Cerebellar nuclear complex (tissue), 1 donor: ENCODE measurements around the gene TM9SF4.

Experiments used
- DNase-seq, 2 experiments: peaks; one replicate each; lab custom pipeline; 2025; lab: John Stamatoyannopoulos, UW

The TM9SF4 gene, protein sequence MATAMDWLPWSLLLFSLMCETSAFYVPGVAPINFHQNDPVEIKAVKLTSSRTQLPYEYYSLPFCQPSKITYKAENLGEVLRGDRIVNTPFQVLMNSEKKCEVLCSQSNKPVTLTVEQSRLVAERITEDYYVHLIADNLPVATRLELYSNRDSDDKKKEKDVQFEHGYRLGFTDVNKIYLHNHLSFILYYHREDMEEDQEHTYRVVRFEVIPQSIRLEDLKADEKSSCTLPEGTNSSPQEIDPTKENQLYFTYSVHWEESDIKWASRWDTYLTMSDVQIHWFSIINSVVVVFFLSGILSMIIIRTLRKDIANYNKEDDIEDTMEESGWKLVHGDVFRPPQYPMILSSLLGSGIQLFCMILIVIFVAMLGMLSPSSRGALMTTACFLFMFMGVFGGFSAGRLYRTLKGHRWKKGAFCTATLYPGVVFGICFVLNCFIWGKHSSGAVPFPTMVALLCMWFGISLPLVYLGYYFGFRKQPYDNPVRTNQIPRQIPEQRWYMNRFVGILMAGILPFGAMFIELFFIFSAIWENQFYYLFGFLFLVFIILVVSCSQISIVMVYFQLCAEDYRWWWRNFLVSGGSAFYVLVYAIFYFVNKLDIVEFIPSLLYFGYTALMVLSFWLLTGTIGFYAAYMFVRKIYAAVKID

DNA sequence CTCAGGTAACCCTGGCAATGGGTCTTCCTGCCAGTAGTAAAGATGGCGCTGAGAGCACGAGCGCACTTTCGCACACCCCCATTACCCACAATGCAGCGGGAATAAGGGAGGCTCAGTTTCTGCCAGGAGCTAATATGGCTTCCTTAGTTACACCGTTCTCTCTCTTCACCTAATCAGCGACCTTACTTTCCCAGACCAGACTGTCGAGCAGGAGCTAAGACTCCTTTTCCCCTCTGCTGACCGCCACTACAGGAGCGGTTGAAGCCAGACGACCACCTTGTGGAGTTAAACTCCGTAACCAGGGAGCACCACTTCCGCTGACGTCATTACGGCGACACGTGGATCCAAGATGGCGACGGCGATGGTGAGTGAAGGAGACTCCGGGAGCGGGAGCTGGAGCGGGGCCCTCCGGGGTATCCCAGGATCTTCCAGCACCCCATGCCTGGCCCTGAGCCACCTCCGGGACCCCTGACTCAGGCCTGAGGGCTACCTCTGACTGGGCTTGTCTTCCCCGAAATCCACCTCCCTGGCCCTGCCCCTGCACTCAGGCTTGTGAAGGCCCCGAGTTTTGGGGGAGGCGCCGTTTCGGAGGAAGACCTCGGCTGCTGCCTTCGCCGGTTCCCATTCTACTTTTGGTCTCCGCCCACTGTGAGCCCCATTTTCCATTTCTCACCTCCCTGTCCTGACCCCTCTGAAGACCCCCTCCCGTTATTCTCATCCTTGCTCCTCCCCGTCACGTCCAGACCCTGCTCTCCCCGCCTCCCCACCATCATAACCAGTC lies at the start of gene TM9SF4:
TM9SF4 (plus strand) TSS at position 323 of the 781 bp plus-strand sequence; CDS start at position 350, 27 bp downstream.
- peak; percentile 50 to 73 for DNase-seq

DNA sequence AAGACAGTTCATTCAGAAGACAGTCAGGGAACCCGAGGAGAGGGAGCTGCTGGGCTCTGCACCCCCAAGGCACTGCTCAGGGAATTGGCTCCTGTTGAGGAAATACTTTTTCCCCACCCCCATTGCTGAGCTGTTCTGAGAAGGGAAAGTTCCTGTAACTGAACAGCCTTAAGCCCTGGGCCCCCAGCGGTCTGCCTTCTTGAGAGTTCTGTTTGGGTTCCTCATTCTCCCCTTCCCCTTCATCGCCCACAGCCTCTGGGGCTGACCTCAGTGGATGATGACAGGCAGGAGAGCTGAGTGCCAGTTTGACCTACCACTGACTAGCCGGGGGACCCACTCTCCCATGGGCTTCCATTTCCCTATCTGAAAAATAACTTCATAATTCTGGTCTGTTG lies 46.7 kb upstream of the TM9SF4 start:
- no peak for DNase-seq

DNA sequence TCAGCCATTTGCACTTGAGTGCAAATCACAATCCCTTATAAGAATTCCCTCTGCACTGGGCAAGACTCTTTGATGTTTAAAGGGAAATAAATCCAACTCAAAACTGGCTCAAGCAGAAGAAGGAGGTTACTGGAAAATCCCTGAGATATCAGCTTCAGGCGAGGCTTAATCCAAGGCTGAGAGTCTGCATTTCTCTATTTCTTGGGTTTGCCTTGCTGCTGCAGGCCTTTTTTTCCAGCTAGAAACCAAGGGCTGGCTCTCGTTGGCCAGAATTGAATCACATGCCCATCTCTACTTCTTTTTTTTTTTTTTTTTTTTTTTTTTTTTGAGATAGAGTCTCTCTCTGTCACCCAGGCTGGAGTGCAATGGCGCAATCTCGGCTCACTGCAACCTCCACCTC lies 45.8 kb upstream of the TM9SF4 start:
- no peak for DNase-seq

DNA sequence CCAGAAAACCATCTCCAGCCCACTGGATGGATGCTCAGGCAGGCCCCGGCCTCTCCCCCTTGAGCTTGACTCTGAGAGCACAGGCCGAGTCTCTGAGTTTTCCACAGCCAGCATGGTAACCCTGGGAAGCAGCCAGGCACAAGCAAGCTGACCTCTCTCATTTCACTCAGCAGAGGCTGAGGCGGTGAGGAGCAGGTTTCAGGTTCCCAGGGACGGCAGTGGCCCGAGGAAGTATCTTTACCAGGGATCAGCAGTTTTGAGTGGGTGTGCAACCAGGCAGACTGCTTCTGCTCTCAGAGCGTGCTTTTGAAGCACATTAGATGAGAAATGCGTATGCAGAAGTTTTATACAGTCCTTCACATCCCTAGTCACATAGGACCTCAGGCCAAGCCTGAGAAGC lies 44.8 kb upstream of the TM9SF4 start:
- no peak for DNase-seq

DNA sequence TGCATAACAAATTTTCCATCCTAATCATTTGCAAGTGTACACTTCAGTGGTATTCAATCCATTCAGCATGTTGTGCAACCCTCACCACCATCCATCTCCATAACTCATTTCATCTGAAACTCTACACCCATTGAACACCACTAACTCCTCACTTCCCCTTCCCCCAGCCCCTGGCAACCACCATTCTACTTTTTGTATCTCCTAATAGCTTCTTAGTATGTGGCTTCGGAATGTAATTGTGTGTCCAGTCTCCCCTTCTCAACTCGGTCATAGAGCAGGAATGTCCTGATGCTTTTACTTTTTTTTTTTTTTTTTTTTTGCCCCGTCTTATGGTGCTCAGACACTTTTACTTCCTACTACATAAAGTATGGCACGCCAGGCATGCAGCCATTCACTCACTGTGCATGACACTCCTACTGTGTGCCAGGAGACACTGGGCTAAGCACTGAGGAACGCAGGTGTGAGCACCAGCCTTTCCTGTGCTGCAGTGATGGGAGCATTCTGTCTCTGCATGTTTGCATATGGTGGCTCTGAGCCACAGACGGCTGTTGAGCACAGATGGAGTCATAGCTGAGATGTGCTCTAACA lies 42.2 kb upstream of the TM9SF4 start:
- DNase-seq, result no peak

DNA sequence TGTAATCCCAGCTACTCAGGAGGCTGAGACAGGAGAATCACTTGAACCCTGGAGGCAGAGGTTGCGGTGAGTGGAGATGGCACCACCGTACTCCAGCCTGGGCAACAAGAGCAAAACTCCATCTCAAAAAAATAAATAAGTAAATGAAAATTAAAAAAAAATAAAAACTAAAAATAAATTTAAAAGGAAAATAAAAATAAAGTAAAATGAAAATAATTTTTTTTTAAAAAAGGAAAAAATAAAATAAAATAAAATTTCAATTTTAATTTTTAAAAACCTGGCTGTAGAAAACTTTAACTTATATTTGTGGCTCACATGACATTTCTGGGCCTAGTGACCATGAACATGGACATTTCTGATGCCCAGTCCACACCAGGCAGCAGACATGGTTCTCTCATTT lies 41.3 kb upstream of the TM9SF4 start:
- no peak for DNase-seq

DNA sequence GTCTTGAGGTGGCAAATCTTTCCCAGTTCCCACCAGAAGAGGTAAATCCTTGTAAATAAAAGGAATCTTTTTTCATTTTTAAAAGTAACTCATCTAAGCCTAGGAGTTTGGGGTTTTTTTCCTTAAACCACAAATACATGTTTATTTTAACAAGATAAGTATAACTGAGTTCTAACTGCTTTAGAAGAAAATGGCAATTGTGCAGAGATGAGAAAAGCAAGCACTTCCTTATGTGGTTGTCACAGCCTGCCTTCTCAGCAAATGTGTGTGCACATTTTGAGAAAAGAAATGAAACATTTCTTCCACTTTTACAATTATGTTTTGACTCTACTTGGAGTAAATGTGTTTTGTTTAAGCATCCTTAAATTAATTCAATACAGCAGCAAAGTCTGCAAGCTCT lies 39.8 kb upstream of the TM9SF4 start:
- DNase-seq, result no peak

DNA sequence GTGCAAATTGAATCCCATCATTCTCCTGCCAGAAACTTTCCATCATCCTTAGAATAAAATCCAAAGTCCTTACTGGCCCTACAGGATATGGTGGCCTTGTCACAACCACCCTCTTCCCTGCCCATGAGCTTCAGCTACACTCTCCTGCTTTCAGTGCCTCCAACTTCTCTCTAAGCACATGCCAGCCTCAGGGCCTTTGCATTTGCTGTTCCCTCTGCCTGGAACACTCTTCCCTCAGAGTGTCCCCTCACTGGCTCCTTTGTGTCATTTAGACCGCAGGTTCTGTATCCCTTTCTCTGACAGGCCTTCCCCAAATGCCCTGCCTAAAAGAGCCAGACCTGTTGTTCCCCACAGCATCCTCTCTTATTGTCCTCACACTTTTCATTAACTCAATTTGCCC lies 39.2 kb upstream of the TM9SF4 start:
- no peak for DNase-seq

DNA sequence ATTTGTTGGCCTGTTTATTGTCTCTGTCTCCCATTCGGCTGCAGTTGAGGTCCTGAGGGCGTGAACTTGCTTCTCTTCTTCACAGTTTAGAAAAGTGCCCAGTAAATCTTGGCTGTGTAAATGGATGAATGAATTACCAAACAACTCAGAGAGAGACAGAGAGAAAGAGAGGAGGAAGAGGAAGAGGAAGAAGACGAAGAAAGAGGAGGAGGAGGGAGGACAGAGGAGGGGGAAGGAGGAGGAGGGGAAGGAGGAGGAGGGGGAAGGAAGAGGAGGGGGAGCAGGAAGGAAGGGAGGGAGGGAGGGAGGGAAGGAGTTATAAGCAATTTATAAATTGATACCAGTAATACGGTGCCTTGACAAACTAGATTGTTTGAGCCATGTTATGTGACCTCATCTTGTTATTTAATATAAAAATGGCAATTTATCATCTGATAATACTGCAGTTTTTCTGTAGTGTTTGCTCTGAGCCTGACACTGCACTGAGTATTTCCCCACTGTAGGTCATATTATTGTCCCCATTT lies 38.8 kb upstream of the TM9SF4 start:
- no peak for DNase-seq

DNA sequence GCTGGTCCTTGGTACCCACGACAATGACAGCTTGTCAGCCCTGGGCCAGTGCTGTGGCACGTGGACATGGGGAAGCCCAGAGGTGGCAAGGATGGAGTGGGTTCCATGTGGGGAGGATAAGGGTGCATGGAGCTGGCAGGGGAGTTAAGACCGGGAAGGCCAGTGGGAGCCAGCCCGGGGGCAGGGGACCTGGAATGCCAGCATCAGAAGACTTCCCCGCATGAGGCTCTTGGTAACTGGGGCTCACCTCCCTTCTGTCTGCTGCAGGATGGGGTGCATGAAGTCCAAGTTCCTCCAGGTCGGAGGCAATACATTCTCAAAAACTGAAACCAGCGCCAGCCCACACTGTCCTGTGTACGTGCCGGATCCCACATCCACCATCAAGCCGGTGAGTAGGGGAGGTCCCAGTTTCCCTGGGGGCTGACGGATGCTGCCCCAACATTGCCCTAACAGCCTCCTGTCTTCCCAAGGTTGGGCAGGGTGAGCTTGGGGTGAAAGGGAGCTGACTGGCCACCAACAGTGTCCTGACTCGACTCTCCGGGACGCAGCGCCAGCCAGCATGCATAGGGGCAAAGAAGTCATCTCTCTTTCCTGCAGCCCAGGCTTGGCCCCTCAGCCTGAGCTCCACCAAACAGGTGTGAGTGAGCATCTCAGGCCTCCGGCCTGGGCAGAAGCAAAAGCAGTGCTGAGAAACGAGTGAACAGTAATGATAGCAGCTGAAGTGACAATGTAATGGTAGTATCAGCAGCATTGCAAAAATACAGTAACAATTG lies 37.9 kb upstream of the TM9SF4 start:
- DNase-seq, result no peak

DNA sequence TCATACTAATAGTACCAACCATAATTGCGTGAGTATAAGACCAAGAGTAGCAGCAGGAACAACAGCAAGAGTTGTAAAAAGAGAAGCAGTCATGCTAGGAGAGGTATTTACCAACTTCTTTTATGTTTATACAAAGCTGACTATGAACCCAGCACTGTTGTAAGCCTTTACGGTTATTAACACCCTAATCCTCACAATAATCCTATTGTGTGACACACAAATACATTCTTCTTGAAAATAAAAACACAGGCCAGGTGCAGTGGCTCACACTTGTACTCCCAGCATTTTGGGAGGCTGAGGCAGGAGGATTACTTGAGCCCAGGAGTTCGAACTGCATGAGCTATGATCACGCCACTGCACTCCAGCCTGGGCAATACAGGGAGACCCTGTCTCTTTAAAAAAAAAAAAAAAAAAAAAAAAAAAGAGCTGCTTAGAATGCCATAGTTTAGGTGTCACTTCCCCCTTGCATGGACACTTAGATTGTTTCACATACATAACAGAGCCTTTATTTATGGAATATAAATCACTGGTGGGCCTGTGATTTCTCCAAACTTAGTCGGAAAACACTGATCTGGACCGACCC lies 37.3 kb upstream of the TM9SF4 start:
- DNase-seq, result no peak

DNA sequence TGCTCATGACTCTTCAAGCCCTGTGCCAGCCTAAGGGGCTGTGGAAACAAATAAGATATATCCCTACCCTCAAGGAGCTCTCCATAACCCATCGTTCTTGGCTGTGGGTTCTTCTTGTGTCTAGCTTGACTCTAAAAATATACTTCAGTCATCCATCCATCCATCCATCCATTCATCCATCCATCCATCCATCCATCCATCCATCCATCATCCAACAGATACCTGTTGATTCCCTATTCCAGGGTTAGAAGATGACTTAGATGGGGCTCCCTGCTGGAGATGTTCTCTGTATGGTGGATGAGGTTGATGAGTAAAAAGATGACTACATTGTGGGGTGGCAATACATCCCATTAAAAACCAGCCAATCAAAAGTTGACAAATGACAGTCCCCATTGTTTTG lies 34.0 kb upstream of the TM9SF4 start:
- DNase-seq, result no peak

DNA sequence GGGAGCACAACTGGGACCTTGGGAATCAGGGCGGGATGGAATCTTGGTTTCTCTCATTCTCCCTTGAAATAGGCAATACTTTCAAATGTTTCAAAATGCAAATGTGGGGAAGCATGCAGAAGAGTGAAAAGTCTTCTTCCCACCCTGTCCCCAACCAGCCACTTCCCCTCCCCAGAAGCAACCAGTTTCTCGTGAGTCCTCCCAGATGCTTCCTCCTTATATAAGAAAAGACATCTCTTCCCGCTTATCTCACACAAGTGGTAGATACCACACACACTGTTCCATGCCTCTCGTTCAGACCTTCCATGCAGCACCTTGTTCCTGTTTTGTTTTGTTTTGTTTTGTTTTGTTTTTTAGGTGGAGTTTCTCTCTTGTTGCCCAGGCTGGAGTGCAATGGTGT lies 32.3 kb upstream of the TM9SF4 start:
- DNase-seq, result no peak

DNA sequence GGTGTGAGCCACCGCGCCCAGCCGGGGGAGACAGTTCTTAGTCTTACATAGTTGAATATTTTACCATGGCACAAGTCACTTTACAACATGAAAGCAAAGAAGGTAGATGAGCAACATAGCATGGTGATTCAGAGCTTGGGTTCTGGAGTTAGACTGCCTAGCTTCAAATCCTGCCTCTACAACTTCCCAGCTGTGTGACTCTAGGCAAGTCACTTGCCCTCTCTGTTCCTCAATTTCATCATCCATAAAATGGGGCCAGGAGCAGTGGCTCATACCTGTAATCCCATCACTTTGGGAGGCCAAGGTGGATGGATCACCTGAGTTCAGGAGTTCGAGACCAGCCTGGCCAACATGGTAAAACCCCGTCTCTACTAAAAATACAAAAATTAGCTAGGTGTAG lies 31.2 kb upstream of the TM9SF4 start:
- no peak for DNase-seq

DNA sequence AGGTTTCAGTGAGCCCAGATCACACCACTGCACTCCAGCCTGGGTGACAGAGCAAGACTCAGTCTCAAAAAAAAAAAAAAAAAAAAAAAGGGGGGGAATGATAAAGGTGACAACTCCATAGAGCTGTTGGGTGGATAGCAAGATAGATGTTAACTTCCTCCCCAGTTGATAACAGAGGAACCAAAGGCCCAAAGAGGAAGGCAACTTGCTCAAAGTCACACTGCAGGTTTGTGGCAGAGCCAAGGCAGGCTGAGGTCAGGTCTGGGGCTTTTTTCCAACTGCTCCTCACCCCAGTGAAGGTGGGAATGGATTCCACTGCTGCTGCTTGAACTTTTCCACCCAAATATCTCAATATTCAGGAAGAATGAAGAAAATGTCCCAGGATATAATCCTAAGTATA lies 30.7 kb upstream of the TM9SF4 start:
- DNase-seq, result no peak

DNA sequence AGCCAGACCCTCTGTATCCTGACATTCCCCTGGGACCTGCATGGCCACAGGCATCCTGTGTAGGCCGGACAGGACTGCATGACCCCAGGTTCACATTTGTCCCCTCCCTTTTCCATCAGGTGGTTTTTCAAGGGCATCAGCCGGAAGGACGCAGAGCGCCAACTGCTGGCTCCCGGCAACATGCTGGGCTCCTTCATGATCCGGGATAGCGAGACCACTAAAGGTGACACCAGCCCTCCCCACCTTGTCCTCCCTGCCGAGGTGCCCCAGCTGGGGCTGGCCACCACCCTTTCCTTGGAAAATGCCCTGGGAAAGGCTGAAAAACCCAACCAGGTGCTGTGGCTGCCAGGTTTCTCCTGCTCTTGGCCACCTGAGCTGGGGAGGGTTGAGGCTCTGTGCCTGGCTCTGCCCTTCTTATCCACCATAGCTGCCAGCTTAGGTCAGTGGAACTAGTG lies 29.8 kb upstream of the TM9SF4 start:
- no peak for DNase-seq

DNA sequence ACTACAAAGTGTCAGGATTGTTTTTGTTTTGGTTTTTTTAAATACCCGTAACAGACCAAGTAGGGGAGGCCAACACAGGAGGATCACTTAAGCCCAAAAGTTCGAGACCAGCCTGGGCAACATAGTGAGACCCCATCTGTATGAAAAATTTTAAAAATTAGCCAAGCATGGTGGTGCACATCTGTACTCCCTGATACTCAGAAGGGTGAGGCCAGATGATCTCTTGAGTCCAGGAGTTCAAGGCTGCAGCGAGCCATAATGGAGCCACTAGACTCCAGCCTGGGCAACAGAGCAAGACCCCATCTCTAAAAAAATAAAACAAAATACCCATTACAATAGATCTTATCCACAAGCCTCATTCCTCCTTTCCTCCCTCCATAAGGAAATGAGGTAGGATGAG lies 28.7 kb upstream of the TM9SF4 start:
- DNase-seq, result no peak

DNA sequence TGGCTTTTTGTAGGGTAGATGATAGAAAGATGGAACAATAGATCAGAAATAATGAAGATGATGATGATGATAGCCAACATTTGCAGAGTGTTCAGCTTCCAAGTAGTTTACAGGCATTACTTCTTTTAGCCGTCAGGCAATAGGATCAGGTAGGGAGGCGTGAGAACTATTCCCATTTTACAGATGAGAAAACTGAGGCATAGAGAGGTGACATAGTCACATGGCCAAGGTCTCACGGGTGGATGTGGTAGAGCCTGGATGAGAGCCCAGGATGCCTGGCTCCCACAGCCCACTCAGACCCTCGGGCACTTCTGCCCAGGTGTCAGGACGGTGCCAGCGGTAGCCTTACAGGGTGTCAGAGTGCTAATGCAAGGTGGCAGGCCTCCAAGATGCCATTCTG lies 26.0 kb upstream of the TM9SF4 start:
- no peak for DNase-seq

DNA sequence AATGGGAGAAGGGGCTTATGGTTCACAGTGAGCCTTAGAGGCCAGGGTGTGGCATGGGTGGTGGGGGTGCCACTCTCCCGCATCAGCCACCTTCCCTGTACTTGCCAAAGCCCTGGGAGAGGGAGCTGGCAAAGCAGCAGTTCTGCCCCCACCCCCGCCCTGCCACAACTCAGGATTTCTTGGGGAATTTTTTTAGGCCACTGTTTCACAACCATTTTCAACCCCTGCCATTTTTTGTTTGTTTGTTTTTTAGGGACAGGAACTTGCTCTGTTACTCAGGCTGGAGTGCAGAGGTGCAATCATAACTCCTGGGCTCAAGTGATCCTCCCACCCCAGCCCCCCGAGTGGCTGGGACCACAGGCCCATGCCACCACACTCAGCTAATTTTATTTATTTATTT lies 22.4 kb upstream of the TM9SF4 start:
- DNase-seq, result no peak

DNA sequence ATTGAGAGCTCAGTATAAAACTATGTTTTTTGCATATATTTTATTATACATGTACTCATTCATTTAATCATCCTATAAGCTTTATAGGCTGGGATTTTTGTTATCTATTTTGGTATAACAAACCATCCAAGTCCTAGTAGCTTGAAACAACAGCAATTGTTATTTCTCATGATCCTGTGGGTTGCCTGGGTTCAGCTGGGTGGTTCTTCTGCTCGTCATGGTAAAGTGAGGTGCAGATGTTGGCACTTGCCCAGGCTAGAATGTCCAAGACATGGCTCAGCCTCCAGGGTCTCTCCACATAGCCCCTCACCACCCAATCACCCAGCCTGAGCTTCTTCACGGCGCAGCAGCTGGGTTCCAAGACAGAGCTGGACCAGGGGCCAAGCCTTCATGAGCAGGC lies 20.8 kb upstream of the TM9SF4 start:
- DNase-seq, result no peak
